Thymus (tissue), 11 donors: Measurements from ENCODE around the gene NR2F6. TPM values are rescaled to one million over a fixed set of nuclear protein-coding genes. Genes with fewer than 3 reads are reported as not detected.

Experiments used
- DNase-seq, 9 donors: peaks; one replicate each; pipeline ENCODE4 v3.0.0-alpha.2; 2013; ENCODE audit warnings: low spot score in 9 of 9, low read depth in 6 of 9, missing footprints in 1 of 9
- H3K27ac ChIP-seq, 2 donors: one replicate each; pipeline ENCODE4 v1.5.1; 2013; ENCODE audit warnings: control low read depth in 1 of 2, low read depth in 1 of 2, low read length in 1 of 2, mild to moderate bottlenecking in 1 of 2, moderate library complexity in 1 of 2
- H3K27me3 ChIP-seq, 2 donors: one replicate each; pipeline ENCODE4 v1.5.1; 2013; ENCODE audit warnings: low read length in 1 of 2; ENCODE audit not compliant: control insufficient read depth in 2 of 2, insufficient read depth in 1 of 2
- H3K36me3 ChIP-seq, 2 donors: one replicate each; pipeline ENCODE4 v1.5.1; 2013; ENCODE audit warnings: low read length in 1 of 2, mild to moderate bottlenecking in 1 of 2, moderate library complexity in 1 of 2; ENCODE audit not compliant: control insufficient read depth in 2 of 2, insufficient read depth in 2 of 2
- H3K4me1 ChIP-seq, 2 donors: one replicate each; pipeline ENCODE4 v1.5.1; 2013; ENCODE audit warnings: low read length in 2 of 2; ENCODE audit not compliant: control insufficient read depth in 2 of 2, insufficient read depth in 2 of 2
- H3K4me3 ChIP-seq, 2 donors: one replicate each; pipeline ENCODE4 v1.5.1; 2013; ENCODE audit warnings: low read length in 2 of 2, control low read depth in 1 of 2, mild to moderate bottlenecking in 1 of 2
- H3K9me3 ChIP-seq, 2 donors: one replicate each; pipeline ENCODE4 v1.5.1; 2013; ENCODE audit warnings: low read length in 1 of 2, mild to moderate bottlenecking in 1 of 2; ENCODE audit not compliant: control insufficient read depth in 2 of 2, insufficient read depth in 1 of 2
- WGBS: extraction: QIAGEN DNeasy Blood & Tissue Kit; methylation state at CpG from one replicate; pipeline ENCODE4 v1.1.7; 2013; 5-methylcytosine and 5-hydroxymethylcytosine counted together
- polyA plus RNA-seq: library from polyadenylated mRNA; stranded (reverse); fragments of 200-250 nt; gene quantifications from one replicate; pipeline ENCODE4 v1.2.3, GENCODE V29; 2013
- total RNA-seq: library from RNA; stranded (reverse); fragments of 120-200 nt; gene quantifications from one replicate; pipeline ENCODE4 v1.2.4, GENCODE V29; 2013
- donor health status: healthy.

Gene NR2F6
- total and polyA plus RNA-seq, 2 donors: 9.4 to 15.0 TPM

DNA sequence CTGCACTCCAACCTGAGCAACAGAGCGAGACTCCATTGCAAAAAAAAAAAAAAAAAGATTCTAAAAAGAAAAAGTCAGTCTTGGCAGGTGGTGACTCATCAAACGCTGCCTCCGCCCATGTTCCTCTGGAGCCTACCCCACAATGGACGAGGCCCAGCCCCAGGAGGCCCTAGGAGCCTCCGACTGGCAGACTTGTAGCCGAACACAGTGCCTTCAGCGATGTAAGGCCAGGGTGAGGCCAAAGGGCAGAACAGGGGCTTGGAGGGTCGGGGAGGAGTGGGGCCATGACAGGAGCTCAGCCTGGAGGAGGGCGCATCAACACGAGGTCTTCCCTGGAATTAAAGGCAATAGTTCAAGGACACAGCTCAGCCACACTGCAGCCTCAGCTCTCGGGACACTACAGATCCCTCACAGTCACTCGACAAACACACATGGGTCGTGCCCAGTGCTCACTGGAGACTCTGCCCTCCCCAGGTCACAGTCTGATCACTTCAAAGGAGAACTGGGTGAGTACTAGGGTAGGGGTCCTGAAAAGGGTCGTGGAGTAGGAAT lies 25.4 kb downstream of the NR2F6 start:
- DNase-seq: no peak
- Histone ChIP-seq H3K36me3 (peaks cover 17 to 29% of the 10 kb centered on the region in 2 donors), H3K27ac (no peak overlapping the region), H3K27me3 (no peaks in the 10 kb centered on the region), H3K4me3 (no peak overlapping the region), H3K4me1 (peaks cover 7 to 9% of the 10 kb centered on the region in 2 donors), H3K9me3 (peaks cover 1 to 6% of the 10 kb centered on the region in 2 donors)
- 79% methylated on average over 14 of the region's 14 CpGs for WGBS

- Histone ChIP-seq H3K27ac (no peak overlapping the region), H3K27me3 (no peaks in the 10 kb centered on the region), H3K4me1 (peaks cover 14 to 18% of the 10 kb centered on the region in 2 donors), H3K9me3 (peaks cover 1 to 15% of the 10 kb centered on the region in 2 donors), H3K36me3 (peaks cover 17 to 29% of the 10 kb centered on the region in 2 donors), H3K4me3 (no peak overlapping the region)
- DNase-seq: no peak
- 98% methylated on average over 8 of the region's 8 CpGs for WGBS
These were observed 26.4 kb downstream of the NR2F6 start for GRCh38 chr19:17219286-17219685.

DNA sequence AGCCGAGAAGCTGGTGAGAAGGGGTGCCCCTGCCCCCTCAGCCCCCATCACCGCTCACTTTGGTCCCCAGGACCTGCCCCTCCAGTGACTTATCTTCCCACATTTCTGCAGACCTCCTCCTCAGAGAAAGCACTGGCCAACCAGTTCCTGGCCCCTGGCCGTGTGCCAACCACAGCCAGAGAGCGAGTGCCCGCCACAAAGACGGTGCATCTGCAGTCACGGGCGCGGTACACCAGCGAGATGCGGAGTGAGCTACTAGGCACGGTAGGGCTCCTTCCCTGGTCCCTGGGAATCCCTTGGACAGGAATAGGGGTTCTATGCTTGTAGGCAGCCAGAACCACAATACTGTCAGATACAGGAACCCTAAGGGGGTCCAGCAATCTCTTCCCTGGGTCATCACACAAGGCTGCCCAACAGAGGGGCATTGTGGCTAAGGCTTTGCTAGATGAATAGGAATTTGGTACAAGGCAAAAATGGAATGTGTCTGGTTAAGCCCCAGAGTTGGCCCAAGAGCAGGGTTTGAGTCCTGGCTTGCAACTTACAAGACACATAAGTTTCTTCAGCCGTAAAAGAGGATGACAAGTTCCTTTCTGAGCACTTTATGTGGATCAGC lies 29.6 kb downstream of the NR2F6 start:
- 96% methylated on average over 13 of the region's 13 CpGs for WGBS

GRCh38 chr19:17215127-17215971 lies 30.4 kb downstream of the NR2F6 start, which contains the start of gene USE1:
TSS of gene USE1 (plus strand) at chr19:17215357. CDS start at chr19:17215406, 49 bp downstream.
- H3K36me3 ChIP-seq: peaks cover 24 to 58% of the 10 kb centered on the region in 2 donors
- peaks cover 1 to 15% of the 10 kb centered on the region in 2 donors for H3K9me3 ChIP-seq
- WGBS: 6% methylated on average over 56 of the region's 56 CpGs
- H3K27me3 ChIP-seq: no peaks in the 10 kb centered on the region
- H3K4me3 ChIP-seq: peak within 1 kb of the TSS; percentile 81 to 92
- H3K27ac ChIP-seq: peak within 1 kb of the TSS; percentile 94 to 95
- H3K4me1 ChIP-seq: peaks cover 14 to 19% of the 10 kb centered on the region in 2 donors
- peak; percentile 76 to 96 (median 87) for DNase-seq

More for the DNA sequence above, 29.6 kb downstream of the NR2F6 start:
- Histone ChIP-seq H3K9me3 (peaks cover 1 to 15% of the 10 kb centered on the region in 2 donors), H3K4me3 (peak overlapping the region; percentile 81 to 92), H3K27ac (no peak overlapping the region), H3K36me3 (peaks cover 20 to 53% of the 10 kb centered on the region in 2 donors), H3K4me1 (peaks cover 14 to 19% of the 10 kb centered on the region in 2 donors), H3K27me3 (no peaks in the 10 kb centered on the region)
- no peak for DNase-seq

DNA sequence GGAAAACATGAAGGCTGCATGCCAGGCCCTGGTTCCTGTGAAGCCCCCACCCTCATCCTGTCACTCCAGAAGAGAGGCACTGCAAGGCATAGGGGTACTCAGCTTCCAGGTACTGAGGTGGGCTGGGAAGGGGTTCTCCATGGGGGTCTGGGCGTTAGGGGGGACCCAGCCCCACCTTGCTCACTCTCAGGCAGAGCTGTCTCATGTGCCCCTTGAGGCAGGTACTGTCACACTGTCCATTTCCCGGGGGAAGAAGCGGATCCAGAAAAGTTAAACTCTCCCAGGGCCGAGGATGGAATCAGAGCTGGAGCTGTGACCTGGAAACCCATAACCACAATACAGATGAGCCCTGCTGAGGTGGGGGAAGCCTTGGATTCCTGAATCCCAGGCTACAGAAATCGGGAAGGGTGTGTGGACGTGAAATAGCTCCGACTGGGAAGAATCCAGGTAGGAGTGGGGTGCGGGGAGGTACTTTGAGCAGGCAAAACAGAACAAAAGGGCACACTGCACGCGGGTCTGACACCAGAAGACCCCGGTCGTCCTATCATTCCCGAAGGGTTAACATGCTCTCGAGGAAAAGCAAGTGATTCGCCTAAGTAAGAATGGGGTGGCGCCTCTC lies 31.1 kb downstream of the NR2F6 start:
- Histone ChIP-seq H3K27ac (peak overlapping the region; percentile 94 to 95), H3K36me3 (peaks cover 30 to 62% of the 10 kb centered on the region in 2 donors), H3K9me3 (peaks cover 1 to 15% of the 10 kb centered on the region in 2 donors), H3K4me3 (peak overlapping the region; percentile 81 to 92), H3K27me3 (no peaks in the 10 kb centered on the region), H3K4me1 (peaks cover 14 to 19% of the 10 kb centered on the region in 2 donors)
- DNase-seq: no peak
- 38% methylated on average over 16 of the region's 16 CpGs for WGBS

GRCh38 chr19:17213334-17213733 lies 32.4 kb downstream of the NR2F6 start:
- Histone ChIP-seq H3K9me3 (peaks cover 1 to 15% of the 10 kb centered on the region in 2 donors), H3K4me3 (no peak overlapping the region), H3K27me3 (no peaks in the 10 kb centered on the region), H3K27ac (peak overlapping the region in 1 of 2 donors; percentile 18), H3K4me1 (peaks cover 16 to 19% of the 10 kb centered on the region in 2 donors), H3K36me3 (peaks cover 36 to 66% of the 10 kb centered on the region in 2 donors)
- 93% methylated on average over 5 of the region's 5 CpGs for WGBS
- DNase-seq: no peak

GRCh38 chr19:17211547-17212446 lies 33.9 kb downstream of the NR2F6 start:
- H3K27me3 ChIP-seq: no peaks in the 10 kb centered on the region
- DNase-seq: no peak
- peaks cover 16 to 19% of the 10 kb centered on the region in 2 donors for H3K4me1 ChIP-seq
- 97% methylated on average over 58 of the region's 58 CpGs for WGBS
- H3K27ac ChIP-seq: no peak overlapping the region
- H3K4me3 ChIP-seq: no peak overlapping the region
- H3K36me3 ChIP-seq: peaks cover 30 to 57% of the 10 kb centered on the region in 2 donors
- H3K9me3 ChIP-seq: peaks cover 0 to 15% of the 10 kb centered on the region in 2 donors

DNA sequence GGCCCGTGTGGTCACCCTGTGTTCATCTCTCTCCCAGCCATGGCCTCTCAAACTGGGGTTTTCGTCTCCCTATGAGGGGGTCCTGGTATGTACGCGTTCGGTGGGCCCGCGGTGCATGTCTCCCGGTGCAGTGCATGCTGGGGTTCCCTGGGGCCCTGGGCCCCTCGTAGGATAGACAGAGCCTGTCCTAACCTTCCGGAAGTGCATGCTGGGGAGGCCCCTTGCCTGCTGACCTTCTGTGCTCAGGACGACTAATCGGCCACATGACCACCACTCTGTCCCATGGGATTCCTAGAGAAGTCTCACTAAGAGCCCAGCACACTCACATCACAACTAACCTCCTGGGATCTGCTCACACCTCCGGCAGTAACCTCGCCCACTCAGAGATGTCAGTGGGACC lies 35.4 kb downstream of the NR2F6 start:
- WGBS: 98% methylated on average over 14 of the region's 14 CpGs
- Histone ChIP-seq H3K36me3 (peaks cover 41 to 67% of the 10 kb centered on the region in 2 donors), H3K27me3 (no peaks in the 10 kb centered on the region), H3K4me1 (peaks cover 9 to 10% of the 10 kb centered on the region in 2 donors), H3K9me3 (peaks cover 0 to 9% of the 10 kb centered on the region in 2 donors), H3K27ac (no peak overlapping the region), H3K4me3 (no peak overlapping the region)
- DNase-seq: no peak
